SK-N-SH (cell line): ENCODE data around the gene AP4B1.

Source experiments
- CHD2 ChIP-seq: fragments of 150-350 bp; IDR thresholded peaks from 2 replicates; pipeline ENCODE4 v1.6.1; 2018; ENCODE audit warnings: low read length; ENCODE audit not compliant: partially characterized antibody
- CTCF ChIP-seq: fragments of 200-600 bp; sonication (generic); IDR thresholded peaks from 2 replicates; pipeline ENCODE4 v1.6.1; 2017; ENCODE audit warnings: antibody characterized with exemption, mild to moderate bottlenecking, moderate library complexity
- MXI1 ChIP-seq: IDR thresholded peaks from 2 replicates; pipeline ENCODE4 v1.6.1; 2012; ENCODE audit warnings: mild to moderate bottlenecking, low read depth, low read length, improper control_type of control experiment
- SIN3A ChIP-seq: IDR thresholded peaks from 2 replicates; pipeline ENCODE4 v1.6.1; 2012; ENCODE audit warnings: low read depth, mild to moderate bottlenecking, low read length, moderate library complexity, borderline replicate concordance

DNA sequence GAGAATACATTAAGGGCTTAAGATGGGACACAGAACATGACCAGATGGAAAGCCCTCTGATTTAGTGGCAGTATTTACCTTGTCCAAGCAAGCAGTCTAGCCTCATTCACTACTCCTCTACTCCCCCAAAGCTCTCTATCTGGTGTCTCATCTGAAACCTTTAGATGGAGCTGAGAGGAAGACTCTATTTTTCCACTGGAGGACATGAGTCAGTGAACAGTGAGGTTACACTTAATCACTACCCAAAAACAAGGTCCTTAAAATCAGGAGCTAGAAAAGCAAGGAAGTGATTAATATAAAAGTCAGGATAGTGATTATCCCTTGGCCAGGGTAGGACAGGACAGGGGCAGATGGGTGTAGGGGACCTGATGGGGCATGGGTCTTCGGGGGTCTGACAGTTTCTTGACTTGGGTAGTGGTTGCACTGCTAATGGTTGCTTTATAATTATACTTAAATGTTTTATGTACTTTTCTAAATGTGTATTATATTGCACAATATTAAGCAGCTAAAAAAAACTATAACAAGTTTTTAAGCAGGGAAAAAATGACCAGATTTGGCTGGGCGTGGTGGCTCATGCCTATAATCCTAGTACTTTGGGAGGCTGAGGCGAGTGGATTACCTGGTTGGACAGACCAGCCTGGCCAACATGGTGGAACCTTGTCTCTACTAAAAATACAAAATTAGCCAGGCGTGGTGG, 36.1 kb downstream of the AP4B1 start:
- TF ChIP-seq SIN3A (no peak), CTCF (no peak), MXI1 (no peak), CHD2 (no peak)
